Mesothelial cell of epicardium (in vitro differentiated cells): Measurements from ENCODE around the gene MTCL1. TPM values are rescaled to one million over a fixed set of nuclear protein-coding genes. Genes with fewer than 3 reads are reported as not detected.

Experiments used
- DNase-seq, 2 experiments: peaks; one replicate each; pipeline ENCODE4 v3.0.0; 2021; ENCODE audit warnings: low spot score in 2 of 2; ENCODE audit not compliant: unreplicated experiment in 2 of 2
- H3K27ac Mint-ChIP-seq: 2 replicates; pipeline ENCODE4 v1.8.0; 2021; ENCODE audit warnings: mixed read lengths
- H3K27me3 Mint-ChIP-seq: 2 replicates; pipeline ENCODE4 v1.8.0; 2021; ENCODE audit warnings: low read depth, mixed read lengths
- H3K36me3 Mint-ChIP-seq: 2 replicates; pipeline ENCODE4 v1.8.0; 2021; ENCODE audit warnings: mixed read lengths
- H3K4me1 Mint-ChIP-seq: 2 replicates; pipeline ENCODE4 v1.8.0; 2021; ENCODE audit warnings: mixed read lengths
- H3K4me3 Mint-ChIP-seq: 2 replicates; pipeline ENCODE4 v1.8.0; 2021; ENCODE audit warnings: mild to moderate bottlenecking, moderate library complexity, mixed read lengths
- H3K9me3 Mint-ChIP-seq: 2 replicates; pipeline ENCODE4 v1.8.0; 2021; ENCODE audit warnings: mixed read lengths
- CTCF ChIP-seq: fragments of 200-600 bp; sonication (generic); IDR thresholded peaks from one replicate; pipeline ENCODE4 v1.5.0; 2021; ENCODE audit warnings: antibody characterized with exemption; ENCODE audit not compliant: unreplicated experiment
- total RNA-seq: library from RNA; stranded (reverse); gene quantifications from 3 replicates; pipeline ENCODE4 v1.2.1, GENCODE V29; 2021

The MTCL1 gene
- total RNA-seq, 1 donor from 2014 or later: 24.7 TPM

GRCh38 chr18:8881103-8881502, 175.7 kb downstream of the MTCL1 start:
- H3K9me3 Mint-ChIP-seq: peaks cover 23% of the 10 kb centered on the region
- no peak overlapping the region for H3K4me3 Mint-ChIP-seq
- peaks cover 4% of the 10 kb centered on the region for H3K4me1 Mint-ChIP-seq
- TF ChIP-seq CTCF: no peak
- DNase-seq: no peak
- H3K27me3 Mint-ChIP-seq: no peaks in the 10 kb centered on the region
- H3K27ac Mint-ChIP-seq: no peak overlapping the region
- peaks cover 8% of the 10 kb centered on the region for H3K36me3 Mint-ChIP-seq

Other genes with a start within 250 kb of the MTCL1 start
- 31.7 to 33.2 TPM (median 33.0 TPM) in 3 replicates for gene RAB12, start 96.1 kb upstream of the MTCL1 start, total RNA-seq